Ramos (cell line): Measurements from ENCODE around the gene GDNF.
"Not testable (repeated sequence)": the region's sequence is repeated elsewhere in the genome, so short reads cannot be mapped to it uniquely, and the experiment has no call there.

Experiments used
- in situ Hi-C: fragments of 300-500 bp; cut with MboI; formaldehyde crosslinking; loops from one replicate; pipeline ENCODE4 v1.14.3; 2022; ENCODE audit warnings: low sequenced_read_pairs; ENCODE audit not compliant: unreplicated experiment

GDNF gene, protein sequence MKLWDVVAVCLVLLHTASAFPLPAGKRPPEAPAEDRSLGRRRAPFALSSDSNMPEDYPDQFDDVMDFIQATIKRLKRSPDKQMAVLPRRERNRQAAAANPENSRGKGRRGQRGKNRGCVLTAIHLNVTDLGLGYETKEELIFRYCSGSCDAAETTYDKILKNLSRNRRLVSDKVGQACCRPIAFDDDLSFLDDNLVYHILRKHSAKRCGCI

DNA sequence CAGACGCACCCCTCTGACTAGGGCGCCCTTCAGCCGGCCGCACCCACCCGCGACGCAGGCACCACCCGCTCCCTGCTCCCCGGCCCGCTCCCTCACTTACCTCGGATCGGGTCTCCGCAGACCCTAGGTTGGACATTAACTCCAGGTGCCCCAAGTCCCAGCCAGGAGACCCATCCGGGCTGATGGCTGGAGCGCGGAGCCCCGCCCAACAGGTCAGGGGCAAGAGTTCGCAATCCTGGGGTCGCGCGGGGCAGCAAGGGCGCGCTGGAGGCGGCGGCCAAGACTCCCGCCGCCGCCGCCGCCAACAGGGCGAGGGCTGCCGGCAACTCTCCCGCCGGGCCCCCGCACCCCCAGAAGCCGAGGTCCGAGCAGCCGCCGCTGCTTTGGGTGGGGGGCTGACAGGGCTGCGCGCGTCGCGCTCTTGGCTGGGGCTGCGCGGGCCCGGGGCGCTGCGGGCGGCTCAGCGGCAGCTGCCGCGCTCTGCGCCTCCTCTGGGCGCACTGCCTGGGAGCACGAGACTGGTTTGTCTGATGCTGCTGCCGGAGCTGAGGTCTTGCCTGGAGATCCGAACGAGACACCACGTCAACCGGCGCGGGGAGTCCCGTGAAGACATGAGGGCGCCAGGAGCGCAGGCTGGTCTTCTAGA lies at the start of gene GDNF:
Gene GDNF, minus strand, starts transcription at position 635 of the 646 bp plus-strand sequence. CDS start 5,245 bp downstream, outside the sequence.
- in situ Hi-C loops: no loop called here

DNA sequence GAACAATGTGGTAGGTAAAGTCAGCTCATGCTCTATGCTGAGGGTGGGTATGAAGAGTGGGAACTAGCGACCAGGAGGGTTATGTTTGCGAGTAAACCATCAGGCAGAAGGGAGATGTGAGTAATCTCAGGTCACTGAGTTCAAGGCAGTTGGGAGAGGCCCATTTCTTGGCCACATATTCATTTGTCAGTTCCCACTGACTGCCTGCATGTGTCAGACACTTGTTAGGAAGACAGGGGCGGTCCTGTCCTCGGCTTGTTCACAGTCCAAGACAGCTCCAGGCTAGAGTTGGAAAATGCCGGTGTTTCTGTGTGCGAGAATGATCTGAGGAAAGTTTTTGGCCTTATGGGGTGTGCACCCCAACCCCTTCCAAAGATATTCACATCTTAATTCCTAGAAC lies 48.6 kb upstream of the GDNF start:
- in situ Hi-C loops: no loop called here

DNA sequence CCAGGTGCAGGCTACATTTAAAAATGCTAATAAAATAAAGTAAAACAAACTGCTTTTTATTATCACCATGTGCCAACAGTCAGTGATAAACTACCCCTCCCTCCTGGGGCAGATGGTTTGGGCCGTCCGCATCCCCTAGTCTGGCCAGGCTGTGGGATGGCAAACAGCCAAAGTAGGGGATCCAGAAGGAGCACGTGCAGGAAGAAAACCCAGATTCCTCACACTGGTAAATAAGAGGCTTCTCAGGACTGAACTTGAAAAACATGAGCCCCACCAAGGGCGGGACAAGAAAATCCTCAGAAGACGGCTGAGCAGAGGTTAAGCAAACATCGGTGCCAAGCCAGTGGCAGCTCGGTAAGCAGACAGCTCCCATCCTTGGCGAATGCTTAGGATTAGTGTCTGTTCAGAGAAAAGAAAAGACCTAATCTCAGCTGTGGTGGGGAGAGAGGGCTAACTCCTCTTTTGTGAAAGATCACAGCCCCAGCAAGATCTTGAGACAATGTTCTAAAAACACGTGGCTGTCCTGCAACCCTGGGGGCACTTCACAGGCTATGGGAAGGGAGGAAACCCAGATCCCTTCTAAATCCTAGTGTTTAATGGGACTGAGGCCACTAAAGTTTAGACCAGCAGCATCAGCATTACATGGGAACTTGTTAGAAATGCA lies 46.5 kb upstream of the GDNF start:
- in situ Hi-C loops: no loop called here

DNA sequence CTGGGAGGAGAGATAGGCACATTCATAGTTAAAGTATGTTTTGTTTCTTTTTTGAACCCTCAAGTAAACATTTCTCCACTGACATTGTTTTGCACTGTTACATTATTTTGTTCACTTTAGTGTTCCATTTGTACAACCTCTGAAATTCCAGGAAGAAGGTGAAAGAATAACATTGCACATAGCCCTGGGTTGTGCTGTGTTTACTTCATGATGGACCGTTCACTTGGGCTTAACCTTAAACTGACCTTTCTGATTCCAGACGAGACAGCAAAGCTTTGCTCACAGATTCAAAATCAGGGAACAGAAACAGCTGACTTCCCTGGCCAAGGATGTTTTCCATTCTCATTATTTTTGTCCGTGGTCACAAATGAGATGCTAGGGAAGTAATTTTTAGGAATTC lies 42.8 kb upstream of the GDNF start:
- in situ Hi-C loops: no loop called here

DNA sequence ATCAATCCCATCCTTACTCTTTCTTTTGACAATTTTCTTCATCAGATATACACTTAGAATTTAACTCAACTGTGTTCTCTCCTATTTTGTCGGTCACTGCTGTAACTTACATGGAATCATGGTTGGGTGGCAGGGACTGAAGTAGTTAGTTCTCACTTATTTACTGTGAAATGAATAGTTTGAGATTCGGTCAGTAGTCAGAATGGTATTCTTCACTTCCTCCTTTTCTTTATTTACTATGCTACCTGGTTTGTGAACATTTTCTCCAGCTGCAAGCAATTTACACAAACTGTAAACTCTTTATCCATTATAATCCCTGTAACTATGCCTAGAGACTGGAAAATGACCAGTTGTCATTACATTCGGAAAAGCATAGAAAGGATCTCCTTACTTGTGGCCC lies 41.5 kb upstream of the GDNF start:
- in situ Hi-C loops: no loop called here

DNA sequence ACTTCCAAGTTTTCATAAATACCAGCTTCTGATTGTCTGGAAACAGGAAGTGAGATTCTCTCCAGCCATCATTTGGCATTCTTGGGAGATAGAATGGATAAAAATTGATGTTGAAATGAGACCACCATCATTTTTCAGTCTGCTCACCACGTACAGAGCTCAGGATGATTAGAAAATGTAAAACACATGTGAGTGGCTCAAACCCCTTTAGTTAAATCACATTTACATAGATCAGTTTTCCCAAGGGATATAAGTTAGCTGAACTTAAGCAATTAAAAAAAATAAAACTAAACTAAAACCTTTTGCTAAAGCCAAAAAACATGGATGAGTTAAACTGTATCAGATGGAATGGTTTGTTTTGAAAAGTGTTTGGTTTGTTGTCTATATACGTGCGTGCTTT lies 37.1 kb upstream of the GDNF start:
- in situ Hi-C loops: no loop called here

DNA sequence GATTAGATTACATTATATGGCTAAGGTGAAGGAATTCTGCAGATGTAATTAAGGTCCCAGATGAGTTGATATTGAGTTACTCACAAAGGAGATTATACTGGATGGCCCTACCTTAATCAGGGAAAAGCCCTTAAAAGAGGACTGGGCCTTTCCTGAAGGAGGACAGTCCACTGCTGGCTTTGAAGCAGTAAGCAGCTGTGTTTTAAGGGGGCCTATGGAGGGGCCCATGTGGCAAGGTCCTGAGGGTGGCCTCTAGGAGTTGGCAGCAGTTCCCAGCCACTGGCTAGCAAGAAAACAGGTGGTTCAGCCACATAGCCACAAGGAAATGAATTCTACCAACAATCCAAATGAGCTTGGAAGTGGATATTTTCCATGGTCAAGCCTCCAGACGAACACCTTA lies 36.4 kb upstream of the GDNF start:
- in situ Hi-C loops: no loop called here

DNA sequence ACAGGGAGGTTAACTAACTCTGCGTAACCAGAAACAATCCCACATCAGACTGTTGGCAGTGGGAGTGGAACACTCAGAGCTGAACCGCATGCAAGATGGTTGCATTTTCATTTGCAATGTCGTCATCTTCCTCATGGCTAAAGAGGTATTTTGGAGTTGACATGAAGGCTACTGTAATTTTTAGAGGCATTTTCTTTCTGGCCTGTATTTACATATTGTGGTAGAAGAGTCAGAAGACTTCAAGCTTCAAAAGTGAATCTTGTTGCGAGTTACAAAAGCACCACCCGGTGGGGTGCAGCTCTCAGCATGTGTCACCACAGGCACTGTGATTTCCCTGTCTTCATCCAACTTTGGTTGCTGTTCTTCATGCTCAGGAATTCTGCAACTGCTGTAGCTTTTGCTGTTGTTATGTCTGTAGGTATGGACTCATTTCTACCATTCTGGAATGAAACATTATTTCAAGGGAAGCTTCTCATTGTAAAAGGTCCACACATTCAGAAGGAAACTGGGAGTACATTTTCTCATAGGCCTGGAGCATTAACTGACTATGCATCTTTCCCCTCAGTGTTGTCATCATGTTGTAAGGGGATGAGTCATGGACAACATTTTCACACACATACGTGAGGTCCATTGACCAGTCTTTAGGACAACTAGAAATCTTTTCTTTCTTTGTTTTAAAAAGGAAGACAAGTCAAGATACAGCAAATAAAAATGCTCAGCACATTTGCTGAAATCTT lies 35.4 kb upstream of the GDNF start:
- in situ Hi-C loops: no loop called here

DNA sequence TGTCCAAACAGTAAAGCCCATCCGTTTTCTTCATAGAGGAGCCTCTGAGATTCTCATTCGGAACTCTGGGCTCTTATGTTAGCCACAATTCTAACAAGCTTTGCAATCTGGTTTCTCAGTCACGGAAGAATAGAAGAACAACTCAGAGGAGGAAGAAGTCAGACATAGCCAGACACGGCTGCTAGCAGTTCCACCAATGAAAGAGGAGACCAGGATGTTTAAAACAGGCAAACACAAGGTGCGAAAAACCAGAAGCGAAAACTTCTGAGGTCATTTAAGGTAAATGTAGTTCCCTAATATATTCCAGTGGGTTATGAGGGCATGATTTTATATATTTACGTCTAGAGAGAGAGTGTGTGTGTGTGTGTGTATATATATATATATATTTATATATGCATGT lies 34.1 kb upstream of the GDNF start:
- in situ Hi-C loops: no loop called here

DNA sequence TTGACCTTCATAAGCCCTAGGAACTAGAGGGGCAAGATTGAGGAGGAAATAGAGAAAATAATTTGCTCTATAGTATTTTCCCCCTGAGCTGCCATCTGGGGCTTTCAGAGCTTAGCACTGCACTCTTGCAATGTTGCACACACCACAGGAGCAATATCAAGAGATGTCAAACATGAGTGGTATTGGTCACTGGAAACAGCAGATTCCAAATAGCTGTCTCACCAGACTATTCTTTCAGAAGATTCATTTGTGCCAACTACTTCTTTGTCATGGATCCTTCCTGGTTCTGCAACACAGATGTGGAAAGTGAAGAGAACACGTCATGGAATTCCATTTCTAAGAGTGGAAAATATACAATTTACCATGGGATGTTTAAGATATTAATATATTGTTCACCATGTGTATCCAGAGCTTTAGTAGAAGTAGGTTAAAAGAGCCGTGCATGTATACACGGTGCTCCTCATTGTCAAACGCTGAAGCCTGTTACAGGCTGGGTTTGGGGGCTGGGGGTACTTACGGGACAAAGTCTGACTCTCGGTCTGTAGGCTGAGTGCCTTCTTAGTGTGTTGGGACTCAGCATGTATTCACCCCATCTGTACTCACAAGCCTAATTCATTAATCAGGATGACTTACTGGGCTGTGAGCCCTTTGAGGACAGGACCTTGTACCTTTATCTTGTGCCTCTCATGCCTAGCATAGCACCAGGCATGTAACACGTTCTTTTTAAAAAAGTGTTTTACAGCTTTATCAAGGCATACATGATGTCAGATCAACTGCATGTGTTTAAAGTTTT lies 31.4 kb upstream of the GDNF start:
- in situ Hi-C loops: no loop called here

DNA sequence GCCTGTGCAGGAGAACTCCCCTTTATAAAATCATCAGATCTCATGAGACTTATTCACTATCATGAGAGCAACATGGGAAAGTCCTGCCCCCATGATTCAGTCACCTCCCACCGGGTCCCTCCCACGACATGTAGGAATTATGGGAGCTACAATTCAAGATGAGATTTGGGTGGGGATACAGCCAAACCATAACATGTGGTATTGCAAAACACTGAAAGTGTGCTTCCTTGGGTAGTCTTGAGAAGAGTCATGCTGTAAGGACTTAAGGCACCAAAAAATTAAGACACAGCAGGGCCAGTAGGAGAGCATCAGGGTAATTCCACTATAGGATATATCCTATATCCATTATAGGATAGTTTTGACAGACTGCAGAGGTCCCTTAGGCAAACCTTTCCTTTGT lies 29.4 kb upstream of the GDNF start:
- in situ Hi-C loops: no loop called here

DNA sequence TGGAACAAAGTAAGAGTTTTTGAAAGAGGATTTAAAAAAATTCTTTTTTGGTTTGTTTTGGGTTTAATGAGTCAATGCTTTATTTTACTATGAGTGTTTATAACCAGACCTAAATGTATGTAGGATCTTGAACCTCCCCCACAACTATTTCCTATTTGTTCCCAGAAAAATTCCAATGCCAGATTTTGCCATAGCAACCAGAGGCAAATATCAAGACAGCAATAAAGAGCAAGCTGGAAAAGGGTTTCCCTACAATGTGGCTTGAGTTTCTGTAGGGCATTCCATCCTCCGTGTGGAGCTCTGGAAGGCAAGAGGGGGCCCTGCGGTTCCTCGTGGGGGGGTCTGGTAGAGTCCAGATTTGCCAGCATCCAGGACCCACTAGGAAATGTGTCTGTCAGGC lies 27.8 kb upstream of the GDNF start:
- in situ Hi-C loops: no loop called here

DNA sequence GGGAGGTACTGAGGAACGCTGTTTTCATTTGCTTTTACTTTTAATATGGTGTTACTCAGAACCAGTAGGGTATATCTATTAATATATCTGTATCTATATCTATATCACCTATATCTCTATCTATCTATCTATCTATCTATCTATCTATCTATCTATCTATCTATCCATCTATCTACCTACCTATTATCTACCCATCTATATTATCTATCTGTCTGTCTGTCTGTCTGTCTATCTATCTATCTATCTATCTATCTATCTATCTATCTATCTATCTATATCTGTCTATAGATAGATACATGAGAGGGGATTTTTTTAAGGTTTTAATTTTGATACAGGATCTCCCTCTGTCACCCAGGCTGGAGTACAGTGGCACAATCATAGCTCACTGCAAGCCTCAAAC lies 23.1 kb upstream of the GDNF start:
- in situ Hi-C loops: not testable (repeated sequence)

DNA sequence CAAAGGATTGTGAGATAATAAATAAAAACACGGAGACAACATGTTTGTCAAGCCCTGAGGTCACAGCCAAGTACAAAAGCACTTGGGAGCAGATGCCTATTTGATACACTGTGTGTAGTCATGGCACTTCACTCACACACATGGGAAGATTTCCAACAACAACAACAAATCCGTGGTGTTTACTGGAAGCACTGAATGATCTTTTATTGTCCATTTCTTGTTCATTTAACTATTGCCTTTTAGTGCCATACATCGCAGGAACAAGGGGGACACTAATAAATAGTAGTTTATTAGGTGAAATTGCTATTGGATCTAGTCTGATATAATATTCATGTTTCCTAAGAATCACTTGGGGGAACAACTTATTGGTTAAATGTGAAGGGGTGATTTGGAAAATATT lies 20.4 kb upstream of the GDNF start:
- in situ Hi-C loops: no loop called here

DNA sequence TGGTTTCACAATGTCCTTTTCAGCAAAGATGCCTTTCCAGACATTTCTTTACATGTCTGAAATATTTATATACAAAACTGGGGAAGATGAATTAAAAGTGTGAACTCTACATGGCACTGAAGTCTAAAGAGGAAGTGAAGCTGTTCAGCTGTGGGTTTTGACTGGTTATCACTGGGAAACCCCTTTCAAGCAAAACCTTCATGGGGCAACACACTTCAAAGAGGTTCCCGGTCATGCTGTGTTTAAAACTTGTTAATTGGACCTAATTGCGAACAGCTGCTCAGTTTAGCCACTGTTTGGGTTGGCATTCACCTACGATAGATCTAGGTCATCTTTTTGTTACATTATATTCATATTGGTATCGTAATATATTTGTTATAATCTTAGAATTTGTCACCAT lies 20.0 kb upstream of the GDNF start:
- in situ Hi-C loops: no loop called here

DNA sequence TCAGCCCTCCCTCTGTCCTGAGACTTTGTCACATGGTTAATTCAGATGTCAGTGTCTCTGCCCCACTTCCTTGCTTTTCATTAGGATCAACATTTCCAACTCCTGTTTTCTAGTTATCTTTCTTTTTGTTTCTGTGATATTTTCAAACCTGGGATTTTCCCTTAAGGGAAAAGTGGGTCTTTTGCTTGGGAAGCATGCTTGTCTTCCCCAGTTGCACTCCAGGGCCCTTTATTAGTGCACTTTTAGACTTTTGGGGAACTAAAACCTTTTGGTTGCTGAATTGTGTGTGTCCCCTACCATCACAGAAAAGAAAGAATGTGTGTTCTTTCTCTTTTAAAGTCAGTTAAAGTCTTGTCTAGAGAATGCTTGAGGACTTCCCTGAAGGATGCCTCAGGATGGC lies 18.4 kb upstream of the GDNF start:
- in situ Hi-C loops: no loop called here

DNA sequence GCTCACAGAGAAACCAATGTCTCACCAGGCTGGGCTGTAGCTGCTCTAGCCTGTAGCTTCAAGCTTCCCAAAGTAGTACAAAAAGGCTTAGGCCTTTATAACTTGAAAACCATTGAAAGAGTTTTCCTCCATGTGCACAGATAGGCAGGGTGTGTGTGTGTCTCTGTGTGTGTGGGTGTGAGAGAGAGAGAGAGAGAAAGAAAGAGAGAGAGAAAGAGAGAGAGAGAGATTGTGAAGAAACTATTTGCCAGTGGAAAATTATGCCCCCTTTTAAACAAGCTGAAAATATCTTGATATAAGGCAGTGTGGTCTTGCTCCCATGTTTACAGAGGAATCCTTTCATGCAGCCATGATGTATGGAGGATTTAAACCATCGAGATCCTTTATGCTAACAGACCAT lies 17.9 kb upstream of the GDNF start:
- in situ Hi-C loops: no loop called here

DNA sequence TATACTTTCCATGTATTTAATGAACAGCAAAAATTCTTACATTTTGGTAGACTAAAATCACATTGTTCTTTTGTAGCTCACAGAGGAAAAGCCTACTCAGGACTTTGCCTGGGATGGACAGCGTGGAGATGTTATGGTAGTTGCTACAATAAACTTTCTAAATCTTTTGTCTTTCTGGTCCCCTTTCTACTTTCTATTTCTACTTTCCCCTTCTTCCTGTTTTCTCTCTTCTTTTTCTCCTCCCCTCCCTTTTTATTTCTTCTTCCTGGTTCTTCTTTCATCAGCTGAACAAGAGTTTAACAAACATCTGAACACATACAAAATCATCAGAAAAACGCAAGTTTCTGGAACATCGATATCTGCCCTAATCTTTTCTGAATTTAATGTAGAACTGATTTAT lies 15.6 kb upstream of the GDNF start:
- in situ Hi-C loops: no loop called here

DNA sequence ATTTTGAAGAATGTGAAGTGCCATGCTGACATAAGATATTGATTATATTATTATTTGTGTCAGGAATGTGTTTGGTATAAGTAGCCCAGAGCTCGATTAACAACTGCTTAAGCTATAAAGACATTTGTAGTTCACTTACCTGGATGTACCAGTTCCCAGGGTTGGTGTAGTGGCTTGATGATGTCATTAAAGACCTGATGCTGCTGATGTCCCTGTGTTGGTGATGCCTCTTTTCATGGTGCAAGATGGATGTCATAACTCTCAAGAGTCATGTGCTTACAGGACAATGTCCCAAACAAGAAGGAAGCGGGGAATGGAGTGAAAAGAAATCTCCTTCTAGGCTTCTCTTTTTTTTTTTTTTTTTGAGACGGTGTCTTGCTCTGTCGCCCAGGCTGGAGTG lies 11.5 kb upstream of the GDNF start:
- in situ Hi-C loops: no loop called here

DNA sequence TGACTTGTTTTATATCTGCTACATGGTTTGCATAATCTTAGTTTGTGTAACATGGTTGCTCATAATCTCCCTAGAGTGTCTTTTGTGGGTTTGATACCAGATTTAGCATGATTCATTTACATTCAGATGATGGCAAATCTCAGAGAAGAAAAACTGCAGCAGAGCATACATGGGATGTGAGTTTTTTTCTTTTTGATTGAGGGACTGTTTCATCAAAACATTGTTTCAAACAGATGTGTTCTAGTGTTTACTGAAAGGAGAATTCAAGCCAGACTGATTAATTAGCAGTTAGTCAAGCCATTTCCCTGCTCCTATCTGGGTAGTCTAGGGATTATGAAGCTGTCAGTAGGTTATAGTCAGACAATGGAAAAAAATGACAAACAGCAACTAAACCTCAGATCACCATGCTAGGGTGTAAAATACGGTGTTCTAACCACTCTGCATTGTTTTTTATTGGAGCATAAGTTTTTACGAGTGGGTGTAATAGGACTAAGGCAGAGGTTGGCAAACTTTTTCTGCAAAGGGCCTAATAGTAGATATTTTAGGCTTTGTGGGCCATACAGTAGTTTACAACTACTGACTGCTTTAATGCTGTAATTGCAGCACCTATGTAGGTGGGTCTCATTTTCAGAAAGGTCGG lies 10.5 kb upstream of the GDNF start:
- in situ Hi-C loops: no loop called here
